Activated T-helper 9 cell treated with anti-CD3 and anti-CD28 coated beads, Interleukin-2, amount 50 U/mL, for 16 hours (primary cell): ENCODE measurements around the gene SLC11A1.

ENCODE experiments used
- DNase-seq: peaks from one replicate; pipeline ENCODE4 v3.0.0-alpha.2; 2020; ENCODE audit warnings: low read depth

SLC11A1 gene

DNA sequence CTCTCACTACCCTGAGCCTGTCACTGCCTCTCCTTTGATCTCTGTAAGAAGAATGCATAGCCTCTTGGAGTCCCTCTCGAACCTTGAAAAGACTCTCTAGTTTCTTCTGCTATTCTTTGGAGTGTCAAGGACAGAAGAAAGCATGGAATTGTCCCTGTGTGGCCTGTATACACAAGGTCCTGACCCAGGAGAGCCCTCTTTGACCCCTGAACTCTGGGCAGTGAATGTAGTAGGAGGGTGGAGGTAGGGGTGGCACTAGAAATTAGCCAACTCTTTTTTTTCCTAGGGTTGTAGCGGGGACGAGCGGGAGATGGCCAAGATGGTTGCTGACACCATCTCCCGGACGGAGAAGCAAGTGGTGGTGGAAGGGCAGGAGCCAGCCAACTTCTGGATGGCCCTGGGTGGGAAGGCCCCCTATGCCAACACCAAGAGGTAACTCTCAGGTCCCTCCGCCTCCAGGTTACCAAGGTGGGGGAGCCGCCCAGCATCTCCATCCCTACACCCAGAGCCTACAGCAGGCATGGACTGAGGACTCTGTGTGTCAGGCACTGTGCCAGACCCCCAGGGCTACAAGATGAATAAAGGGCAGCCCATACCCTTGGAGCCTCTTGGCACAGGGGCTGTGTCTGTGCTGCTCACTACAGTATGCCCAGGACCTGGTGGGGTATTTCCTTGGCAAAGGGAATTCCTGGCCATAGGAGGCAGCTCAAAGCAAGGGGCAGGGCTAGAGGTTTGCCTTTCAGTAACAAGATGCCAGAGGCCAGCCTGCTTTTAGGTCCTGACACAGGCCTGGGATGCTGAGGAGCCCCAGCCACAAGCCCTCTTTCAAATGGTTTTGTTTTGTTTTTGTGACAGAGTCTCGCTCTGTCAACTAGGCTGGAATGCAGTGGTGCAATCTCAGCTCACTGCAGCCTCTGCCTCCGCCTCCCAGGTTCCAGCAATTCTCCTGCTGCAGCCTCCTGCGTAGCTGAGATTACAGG is 53.2 kb downstream of the SLC11A1 start:
- DNase-seq: no peak

DNA sequence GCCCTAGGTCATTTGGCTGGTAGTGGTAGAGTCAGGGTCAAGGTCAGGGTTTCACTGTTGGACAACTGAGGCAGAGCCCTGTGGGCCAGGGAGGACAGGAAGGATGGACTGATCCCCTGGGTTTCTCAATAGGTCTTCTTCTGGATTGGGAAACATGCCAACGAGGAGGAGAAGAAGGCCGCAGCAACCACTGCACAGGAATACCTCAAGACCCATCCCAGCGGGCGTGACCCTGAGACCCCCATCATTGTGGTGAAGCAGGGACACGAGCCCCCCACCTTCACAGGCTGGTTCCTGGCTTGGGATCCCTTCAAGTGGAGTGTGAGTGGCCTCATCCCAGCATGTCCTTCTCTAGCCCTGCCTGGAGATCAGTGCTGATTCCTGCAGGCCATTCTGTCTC is 54.9 kb downstream of the SLC11A1 start:
- DNase-seq: no peak

DNA sequence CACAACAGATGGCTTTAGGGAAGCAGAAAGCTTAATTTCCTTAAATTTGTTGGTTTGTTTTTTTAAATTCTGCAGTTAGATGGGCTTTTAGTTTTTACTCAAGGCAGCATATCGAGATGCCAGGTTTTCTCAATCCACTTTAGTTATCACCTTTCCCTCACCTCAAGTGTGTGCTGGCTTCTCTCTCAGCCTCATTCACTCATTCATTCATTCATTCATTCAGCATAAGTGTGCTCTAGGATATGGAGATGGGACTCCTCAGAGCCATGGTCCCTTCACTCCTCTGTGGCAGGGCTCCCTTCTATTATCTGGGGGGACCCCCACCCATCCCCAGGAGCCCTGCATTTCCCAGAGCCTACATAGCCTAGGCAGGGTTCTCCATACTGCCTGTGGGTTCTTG is 55.9 kb downstream of the SLC11A1 start:
- no peak for DNase-seq

DNA sequence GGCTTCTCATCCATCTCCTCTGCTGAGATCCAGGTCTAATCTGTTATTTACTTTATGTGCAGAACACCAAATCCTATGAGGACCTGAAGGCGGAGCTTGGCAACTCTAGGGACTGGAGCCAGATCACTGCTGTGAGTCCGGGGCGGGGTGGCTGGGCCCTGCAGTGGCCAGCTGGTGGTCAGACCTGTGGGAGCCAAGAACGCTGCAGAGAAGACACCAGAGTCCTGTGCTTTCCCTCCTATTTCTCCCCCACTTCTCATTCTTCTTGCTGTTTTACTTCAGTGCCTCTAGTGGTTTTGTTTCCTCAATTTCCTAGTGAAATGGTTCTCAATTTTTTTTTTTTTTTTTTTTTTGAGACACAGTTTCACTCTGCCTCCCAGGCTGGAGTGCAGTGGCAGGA is 56.5 kb downstream of the SLC11A1 start:
- no peak for DNase-seq

DNA sequence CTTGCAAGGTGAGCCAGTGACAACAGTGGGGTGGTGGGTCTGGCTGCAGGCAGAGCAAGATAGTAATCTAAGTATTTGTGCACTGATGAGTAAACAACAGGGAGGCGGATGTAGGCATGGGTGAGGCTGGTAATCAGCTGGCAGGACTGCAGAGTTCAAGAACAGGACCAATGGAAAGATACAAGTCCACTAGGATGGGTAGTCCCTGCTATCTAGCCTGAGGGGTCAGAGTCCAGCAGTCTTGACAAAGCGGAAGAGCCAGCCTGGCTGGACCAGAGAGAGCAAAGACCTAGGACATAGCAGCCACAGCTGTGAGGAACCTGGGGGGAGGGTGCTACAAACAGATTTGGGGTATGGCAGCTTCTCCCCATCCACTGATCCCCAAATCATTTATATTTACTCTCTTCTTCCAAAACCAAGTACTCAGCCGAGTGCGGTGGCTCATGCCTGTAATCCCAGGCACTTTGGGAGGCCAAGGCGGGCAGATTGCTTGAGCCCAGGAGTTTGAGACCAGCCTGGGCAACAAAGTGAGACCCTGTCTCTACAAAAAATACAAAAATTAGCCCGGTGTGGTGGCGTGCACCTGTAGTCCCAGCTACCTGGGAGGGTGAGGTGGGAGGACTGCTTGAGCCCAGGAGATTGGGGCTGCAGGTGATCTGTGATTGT is 62.8 kb downstream of the SLC11A1 start:
- DNase-seq: no peak

DNA sequence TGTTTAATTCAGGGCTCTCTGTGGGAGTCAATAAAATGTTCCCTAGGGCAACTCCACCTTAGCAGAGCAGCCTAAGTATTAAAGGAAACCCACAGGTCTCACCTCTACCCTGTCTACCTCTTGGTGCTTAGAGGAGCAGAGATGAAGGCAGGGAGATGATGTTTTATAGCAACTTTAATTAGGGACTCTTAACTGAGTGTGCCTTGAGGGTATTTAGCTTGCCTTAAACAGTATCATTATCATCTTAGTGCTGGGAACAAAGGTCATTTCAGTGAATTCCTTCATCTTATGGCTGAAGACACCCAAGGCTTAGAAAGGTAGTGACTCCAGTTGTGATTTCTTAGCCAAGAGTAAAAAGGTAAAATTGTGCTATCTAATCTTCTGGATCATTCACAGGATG is 63.5 kb downstream of the SLC11A1 start:
- no peak for DNase-seq
